GM12801 (cell line): ENCODE measurements around the gene SP6.

Experiments
- CTCF ChIP-seq: IDR thresholded peaks from one replicate; pipeline ENCODE4 v1.5.1; 2011; ENCODE audit warnings: control low read depth; ENCODE audit not compliant: insufficient read length; ENCODE audit errors: extremely low read depth

SP6 gene

GRCh38 chr17:47800686-47801085 lies 50.3 kb downstream of the SP6 start:
- TF ChIP-seq CTCF = no peak

- TF ChIP-seq CTCF = no peak
Measured at GRCh38 chr17:47797797-47798196, 53.2 kb downstream of the SP6 start.
